ENCODE data around the gene DAB1. TPM values are rescaled to one million over a fixed set of nuclear protein-coding genes. Genes with fewer than 3 reads are reported as not detected.
"Not testable (repeated sequence)": the region's sequence is repeated elsewhere in the genome, so short reads cannot be mapped to it uniquely, and the experiment has no call there.

The DAB1 gene
- total RNA-seq, 3 donors from 2014 or later (not counting 1 experiment from before 2014, with no cell fraction given), result 0.41 TPM; not detected in 2

DNA sequence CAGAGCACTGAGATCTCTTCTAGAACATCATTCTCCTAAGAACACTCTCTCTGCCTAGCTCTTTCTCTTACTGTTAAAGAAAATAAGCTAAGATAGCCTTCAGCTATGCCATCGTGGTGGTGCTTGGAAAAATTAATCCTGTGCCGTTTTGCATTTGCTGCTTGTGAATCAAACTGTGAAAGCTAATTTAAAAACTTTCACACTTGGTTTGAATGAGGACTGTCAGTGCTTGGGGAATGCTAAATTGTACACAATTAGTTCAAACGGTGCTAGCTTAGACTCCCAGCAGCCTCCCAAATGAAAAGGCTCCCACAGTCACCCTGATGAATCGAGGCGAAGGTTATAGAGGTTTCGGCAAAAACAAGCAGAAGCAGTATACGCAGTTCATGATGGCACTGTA, 79.6 kb downstream of the DAB1 start:
- H3K27me3 Mint-ChIP-seq (ENCODE audit: low read depth in 2 of 2), result peaks cover 0 to 5% of the 10 kb centered on the region in 2 donors
- Histone ChIP-seq H3K27me3 (ENCODE audit: control insufficient read depth, insufficient read depth, low read length) (no peaks in the 10 kb centered on the region), H3K4me1 (ENCODE audit: control insufficient read depth, insufficient read depth, low read length) (no peaks in the 10 kb centered on the region), H3K36me3 (ENCODE audit: control insufficient read depth, insufficient read depth, low read length) (no peaks in the 10 kb centered on the region), H3K9me3 (ENCODE audit: control insufficient read depth, insufficient read depth, low read length) (no peaks in the 10 kb centered on the region), H3K4me3 (ENCODE audit: low read length) (no peak overlapping the region), H3K27ac (ENCODE audit: low read length) (no peak overlapping the region)
- no peaks in the 10 kb centered on the region for H3K36me3 Mint-ChIP-seq
- no peaks in the 10 kb centered on the region for H3K4me1 Mint-ChIP-seq
- WGBS (ENCODE audit: insufficient coverage), result 89% methylated on average over 7 of the region's 7 CpGs
- no peak overlapping the region for H3K27ac Mint-ChIP-seq
- no peak overlapping the region for H3K4me3 Mint-ChIP-seq
- DNase-seq, result no peak
- TF ChIP-seq, protein P1, sequence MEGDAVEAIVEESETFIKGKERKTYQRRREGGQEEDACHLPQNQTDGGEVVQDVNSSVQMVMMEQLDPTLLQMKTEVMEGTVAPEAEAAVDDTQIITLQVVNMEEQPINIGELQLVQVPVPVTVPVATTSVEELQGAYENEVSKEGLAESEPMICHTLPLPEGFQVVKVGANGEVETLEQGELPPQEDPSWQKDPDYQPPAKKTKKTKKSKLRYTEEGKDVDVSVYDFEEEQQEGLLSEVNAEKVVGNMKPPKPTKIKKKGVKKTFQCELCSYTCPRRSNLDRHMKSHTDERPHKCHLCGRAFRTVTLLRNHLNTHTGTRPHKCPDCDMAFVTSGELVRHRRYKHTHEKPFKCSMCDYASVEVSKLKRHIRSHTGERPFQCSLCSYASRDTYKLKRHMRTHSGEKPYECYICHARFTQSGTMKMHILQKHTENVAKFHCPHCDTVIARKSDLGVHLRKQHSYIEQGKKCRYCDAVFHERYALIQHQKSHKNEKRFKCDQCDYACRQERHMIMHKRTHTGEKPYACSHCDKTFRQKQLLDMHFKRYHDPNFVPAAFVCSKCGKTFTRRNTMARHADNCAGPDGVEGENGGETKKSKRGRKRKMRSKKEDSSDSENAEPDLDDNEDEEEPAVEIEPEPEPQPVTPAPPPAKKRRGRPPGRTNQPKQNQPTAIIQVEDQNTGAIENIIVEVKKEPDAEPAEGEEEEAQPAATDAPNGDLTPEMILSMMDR (IDR thresholded peaks at IDR 0.05), result no peak
- intact Hi-C loops (cut with micrococcal nuclease), result no loop called here
- ATAC-seq, result no peak
- H3K9me3 Mint-ChIP-seq, result no peaks in the 10 kb centered on the region

DNA sequence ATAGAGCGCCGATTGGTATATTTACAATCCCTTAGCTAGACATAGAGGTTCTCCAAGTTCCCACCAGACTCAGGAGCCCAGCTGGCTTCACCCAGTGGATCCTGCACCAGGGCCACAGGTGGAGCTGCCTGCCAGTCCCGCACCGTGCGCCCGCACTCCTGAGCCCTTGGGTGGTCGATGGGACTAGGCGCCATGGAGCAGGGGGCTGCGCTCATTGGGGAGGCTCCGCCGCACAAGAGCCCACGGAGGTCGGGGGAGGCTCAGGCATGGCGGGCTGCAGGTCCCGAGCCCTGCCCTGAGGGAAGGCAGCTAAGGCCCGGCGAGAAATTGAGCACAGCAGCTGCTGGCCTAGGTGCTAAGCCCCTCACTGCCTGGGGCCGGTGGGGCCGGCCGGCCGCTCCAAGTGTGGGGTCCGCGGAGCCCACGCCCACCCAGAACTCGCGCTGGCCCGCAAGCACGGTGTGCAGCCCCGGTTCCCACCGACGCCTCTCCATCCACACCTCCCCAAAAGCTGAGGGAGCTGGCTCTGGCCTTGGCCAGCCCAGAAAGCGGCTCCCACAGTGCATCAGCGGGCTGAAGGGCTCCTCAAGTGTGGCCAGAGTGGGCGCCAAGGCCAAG, 80.5 kb downstream of the DAB1 start:
- not testable (repeated sequence) for ATAC-seq, H3K4me3 Mint-ChIP-seq
- 88% methylated on average over 34 of the region's 34 CpGs for WGBS (ENCODE audit: insufficient coverage)

DNA sequence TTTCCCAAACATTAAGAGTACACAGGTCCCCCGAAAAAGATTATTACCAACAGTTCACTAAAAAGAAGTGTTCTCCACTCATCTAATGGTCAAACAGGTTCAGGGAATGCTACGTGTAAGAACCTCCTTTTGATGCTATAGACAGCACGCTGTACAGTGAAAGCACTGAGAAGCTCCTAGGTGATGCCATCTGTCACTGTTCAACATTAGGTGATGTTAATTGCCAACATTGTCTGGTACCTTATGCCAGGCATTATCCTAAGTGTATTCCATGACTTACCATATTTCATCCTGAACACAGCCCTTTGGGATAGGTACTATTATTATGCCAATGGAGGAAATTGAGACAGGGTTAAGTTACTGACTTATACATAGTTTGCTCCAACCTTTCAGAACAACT, 82.1 kb downstream of the DAB1 start:
- DNase-seq (no peak), ATAC-seq (no peak)
- H3K4me1 Mint-ChIP-seq, result no peaks in the 10 kb centered on the region
- no peaks in the 10 kb centered on the region for H3K36me3 Mint-ChIP-seq
- peaks cover 5 to 8% of the 10 kb centered on the region in 2 donors for H3K27me3 Mint-ChIP-seq (ENCODE audit: low read depth in 2 of 2)
- peaks cover 0 to 2% of the 10 kb centered on the region in 2 donors for H3K9me3 Mint-ChIP-seq
- no peaks in the 10 kb centered on the region for H3K27me3 ChIP-seq (ENCODE audit: control insufficient read depth, insufficient read depth, low read length)
- H3K4me3 Mint-ChIP-seq, result no peak overlapping the region
- 85% methylated on average over 3 of the region's 3 CpGs for WGBS (ENCODE audit: insufficient coverage)
- intact Hi-C loops (cut with micrococcal nuclease), result no loop called here
- no peak overlapping the region for H3K4me3 ChIP-seq (ENCODE audit: low read length)
- no peak overlapping the region for H3K27ac Mint-ChIP-seq
- no peaks in the 10 kb centered on the region for H3K9me3 ChIP-seq (ENCODE audit: control insufficient read depth, insufficient read depth, low read length)
- H3K27ac ChIP-seq (ENCODE audit: low read length), result no peak overlapping the region
- no peaks in the 10 kb centered on the region for H3K36me3 ChIP-seq (ENCODE audit: control insufficient read depth, insufficient read depth, low read length)
- no peaks in the 10 kb centered on the region for H3K4me1 ChIP-seq (ENCODE audit: control insufficient read depth, insufficient read depth, low read length)
- TF ChIP-seq, protein P1 (IDR thresholded peaks at IDR 0.05), result no peak

More for the DNA sequence above, 80.5 kb downstream of the DAB1 start:
- intact Hi-C loops (cut with micrococcal nuclease); H3K27ac Mint-ChIP-seq; H3K36me3 Mint-ChIP-seq; H3K9me3 Mint-ChIP-seq; H3K36me3 ChIP-seq (ENCODE audit: control insufficient read depth, insufficient read depth, low read length); H3K27me3 Mint-ChIP-seq (ENCODE audit: low read depth in 2 of 2); DNase-seq; H3K4me1 ChIP-seq (ENCODE audit: control insufficient read depth, insufficient read depth, low read length); H3K9me3 ChIP-seq (ENCODE audit: control insufficient read depth, insufficient read depth, low read length); H3K27me3 ChIP-seq (ENCODE audit: control insufficient read depth, insufficient read depth, low read length); H3K27ac ChIP-seq (ENCODE audit: low read length); H3K4me3 ChIP-seq (ENCODE audit: low read length); H3K4me1 Mint-ChIP-seq: not testable (repeated sequence)

DNA sequence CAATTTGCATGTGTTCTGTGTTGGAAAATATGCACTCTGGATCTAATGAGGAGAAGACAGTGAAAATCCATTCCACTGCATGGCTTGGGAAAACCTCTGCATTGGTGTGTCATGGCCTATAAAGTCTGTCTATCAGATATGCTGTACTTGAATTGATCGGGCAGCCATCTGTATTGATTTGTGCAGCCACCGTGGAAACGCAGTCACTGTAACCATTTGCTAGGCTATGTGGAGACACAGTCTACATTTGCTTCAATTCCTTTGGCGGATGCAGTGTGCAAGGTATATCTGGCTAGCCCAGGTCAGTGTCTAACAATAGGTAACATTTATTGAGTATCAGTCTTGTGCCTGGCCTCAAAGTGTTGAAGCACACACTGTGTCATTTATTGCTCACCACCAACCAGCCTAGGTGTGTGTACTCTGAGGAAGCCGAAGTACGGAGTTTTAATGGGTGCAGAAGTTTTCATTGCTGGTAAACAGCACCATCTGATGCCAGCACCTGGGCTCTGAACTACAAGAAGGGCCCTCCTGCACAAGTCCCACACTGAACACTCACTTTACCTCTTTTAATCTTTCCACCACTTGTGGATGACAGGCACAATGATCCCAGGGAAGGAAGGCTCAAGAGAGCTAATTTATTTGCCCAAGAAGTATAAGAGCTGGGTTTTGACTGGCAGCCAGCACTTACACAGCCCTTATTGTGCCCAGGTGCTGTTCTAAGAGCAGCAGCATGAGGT, 83.4 kb downstream of the DAB1 start:
- Histone ChIP-seq H3K4me1 (ENCODE audit: control insufficient read depth, insufficient read depth, low read length) (no peaks in the 10 kb centered on the region), H3K27ac (ENCODE audit: low read length) (no peak overlapping the region), H3K27me3 (ENCODE audit: control insufficient read depth, insufficient read depth, low read length) (no peaks in the 10 kb centered on the region), H3K36me3 (ENCODE audit: control insufficient read depth, insufficient read depth, low read length) (no peaks in the 10 kb centered on the region), H3K9me3 (ENCODE audit: control insufficient read depth, insufficient read depth, low read length) (no peaks in the 10 kb centered on the region), H3K4me3 (ENCODE audit: low read length) (no peak overlapping the region)
- WGBS (ENCODE audit: insufficient coverage), result 93% methylated on average over 6 of the region's 6 CpGs
- DNase-seq (no peak), ATAC-seq (no peak)
- Mint-ChIP-seq H3K27ac (no peak overlapping the region), H3K36me3 (no peaks in the 10 kb centered on the region), H3K9me3 (peaks cover 0 to 2% of the 10 kb centered on the region in 2 donors), H3K27me3 (ENCODE audit: low read depth in 2 of 2) (peaks cover 7 to 17% of the 10 kb centered on the region in 2 donors), H3K4me1 (no peaks in the 10 kb centered on the region), H3K4me3 (no peak overlapping the region)
- intact Hi-C loops (cut with micrococcal nuclease), result no loop called here
- TF ChIP-seq, protein P1 (IDR thresholded peaks at IDR 0.05), result no peak

All from natural killer cell (primary cell).